ENCODE data around the gene GFOD2. TPM values are rescaled to one million over a fixed set of nuclear protein-coding genes. Genes with fewer than 3 reads are reported as not detected.
A peak's percentile ranks its signal among the peaks of the same experiment; 100 is the strongest.

The GFOD2 gene
- total and polyA plus RNA-seq, 2 of the 8 experiments (the other 6 are each of a cell fraction or from before 2014, with no cell fraction given) = 21.4 to 33.2 TPM

DNA sequence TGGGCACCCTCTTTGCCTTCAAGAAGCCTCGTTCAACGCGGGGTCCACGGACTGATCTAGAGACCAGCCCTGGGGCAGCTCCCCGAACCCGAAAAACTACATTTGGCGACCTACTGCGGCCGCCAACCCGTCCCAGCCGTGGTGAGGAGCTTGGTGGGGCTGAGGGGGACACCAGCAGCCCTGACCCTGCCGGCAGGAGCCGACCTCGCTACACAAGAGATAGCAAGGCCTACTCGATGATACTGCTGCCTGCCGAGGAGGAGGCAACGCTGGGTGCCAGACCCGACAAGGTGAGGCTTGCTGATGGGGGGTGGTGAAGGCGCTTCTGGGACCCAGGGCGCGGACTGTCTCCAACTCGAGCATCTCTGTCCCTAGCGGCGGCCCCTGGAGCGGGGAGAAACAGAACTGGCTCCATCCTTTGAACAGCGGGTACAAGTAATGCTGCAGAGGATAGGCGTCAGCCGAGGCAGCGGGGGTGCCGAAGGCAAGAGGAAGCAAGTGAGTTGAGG is 64.7 kb downstream of the GFOD2 start:
- H3K4ac ChIP-seq (replicated peaks; ENCODE audit: insufficient read length, low read depth, low read length) = no peak overlapping the region
- TF ChIP-seq RBBP5 (IDR thresholded peaks at IDR 0.05; ENCODE audit: borderline replicate concordance, low read depth, low read length) (no peak), CBX8 (IDR thresholded peaks at IDR 0.05; ENCODE audit: borderline replicate concordance, low read depth, low read length) (no peak)

More for the DNA sequence above, 64.7 kb downstream of the GFOD2 start:
- peaks cover 0 to 13% (median 10%) of the 10 kb centered on the region in 4 experiments; a peak in 4 of 7 replicates for H3K27me3 ChIP-seq (replicated peaks in 1 of 4; ENCODE audit: control insufficient read depth in 3 of 4, extremely low read depth in 1 of 4, insufficient read depth in 3 of 4, low read length in 3 of 4)
- no peak overlapping the region for H3K14ac ChIP-seq (ENCODE audit: insufficient read length)
- H4K5ac ChIP-seq (ENCODE audit: insufficient read length, low read depth, low read length) = no peak overlapping the region
- peaks cover 5% of the 10 kb centered on the region; the same call in 1 of the 2 replicates for H3K23me2 ChIP-seq (ENCODE audit: low read depth, low read length)
- no peak overlapping the region for H3K56ac ChIP-seq (replicated peaks; ENCODE audit: insufficient read length, low read depth, low read length)
- no peaks in the 10 kb centered on the region; the same call in 1 of the 2 replicates for H3K79me1 ChIP-seq (ENCODE audit: low read depth, low read length)
- no peak overlapping the region for H2BK5ac ChIP-seq (ENCODE audit: low read depth, low read length)
- WGBS, 2 experiments (ENCODE audit: extremely low coverage in 1 of 2, insufficient coverage in 1 of 2, insufficient read length in 1 of 2, insufficient replicate concordance in 2 of 2, low coverage in 1 of 2, low lambda C conversion rate in 2 of 2, missing lambda C conversion rate in 1 of 2) = 90% methylated on average over 30 of the region's 30 CpGs; no CpG with 5 or more reads in 1 of the 2 experiments
- no peak overlapping the region for H3K23ac ChIP-seq (ENCODE audit: insufficient read length)
- H3K9ac ChIP-seq (replicated peaks in 1 of 4; ENCODE audit: extremely low read depth in 1 of 4, low read depth in 3 of 4, low read length in 3 of 4) = no peak overlapping the region
- no peak overlapping the region for H4K91ac ChIP-seq (replicated peaks; ENCODE audit: insufficient read length, low read length)
- peaks cover 5 to 18% of the 10 kb centered on the region in 2 experiments for H4K20me1 ChIP-seq (replicated peaks in 1 of 2; ENCODE audit: control insufficient read depth in 1 of 2, insufficient read depth in 2 of 2, low read length in 2 of 2)
- peaks cover 0 to 14% (median 6%) of the 10 kb centered on the region in 4 experiments; a peak in 5 of 7 replicates for H3K4me1 ChIP-seq (replicated peaks in 1 of 4; ENCODE audit: control insufficient read depth in 3 of 4, insufficient read depth in 4 of 4, low read length in 3 of 4)
- FAIRE-seq = no peak
- no peak overlapping the region for H2BK15ac ChIP-seq (ENCODE audit: low read length)
- H2BK20ac ChIP-seq (ENCODE audit: low read length) = no peak overlapping the region
- H3K36me3 ChIP-seq (ENCODE audit: control insufficient read depth in 2 of 4, insufficient read depth in 4 of 4, low read length in 3 of 4) = peaks cover 0 to 4% (median 2%) of the 10 kb centered on the region in 4 experiments; a peak in 1 of 8 replicates
- no peak for DNase-seq (ENCODE audit: low read depth in 1 of 2, low spot score in 2 of 2)
- H2BK12ac ChIP-seq (ENCODE audit: low read depth, low read length) = no peak overlapping the region
- POLR2A ChIA-PET (ENCODE audit: partially characterized antibody) = no interaction called here
- no peaks in the 10 kb centered on the region for H3K79me2 ChIP-seq (ENCODE audit: control insufficient read depth in 1 of 2, insufficient read depth in 2 of 2, low read length in 2 of 2)
- CTCF ChIA-PET (ENCODE audit: partially characterized antibody) = interaction anchor here (1.0 to 18.0 kb wide), 5 partner anchors 8 to 140 kb away, joined by 3 to 202 read pairs (median 4); partner anchors contain the start of genes ACD, C16orf86, ENKD1 and PARD6A
- H3K4me2 ChIP-seq (ENCODE audit: insufficient read depth in 1 of 2, low read depth in 2 of 2, low read length in 2 of 2) = no peak overlapping the region; a peak in 1 of 4 replicates
- no peak overlapping the region for H2AK5ac ChIP-seq (ENCODE audit: low read depth, low read length)
- H3K9me3 ChIP-seq (ENCODE audit: insufficient read depth in 2 of 2, low read depth in 1 of 2, low read length in 1 of 2) = no peaks in the 10 kb centered on the region
- H3K18ac ChIP-seq (ENCODE audit: extremely low read depth, low read length) = no peak overlapping the region
- no peak overlapping the region for H2AFZ ChIP-seq (ENCODE audit: low read length)
- no peak overlapping the region for H2BK120ac ChIP-seq (replicated peaks; ENCODE audit: low read depth, low read length)
- peak overlapping the region; percentile 14; the same call in 1 of the 2 replicates for H4K8ac ChIP-seq (ENCODE audit: extremely low read depth, insufficient read depth, low read length)
- no peak overlapping the region for H3K27ac ChIP-seq (ENCODE audit: low read depth, low read length)
- H3K4me3 ChIP-seq (ENCODE audit: extremely low read depth in 1 of 4, insufficient read depth in 2 of 4, low read depth in 3 of 4, low read length in 4 of 4) = no peak overlapping the region

Data from H1 (cell line).